ENCODE measurements around the gene CNTNAP5.

The CNTNAP5 gene

DNA sequence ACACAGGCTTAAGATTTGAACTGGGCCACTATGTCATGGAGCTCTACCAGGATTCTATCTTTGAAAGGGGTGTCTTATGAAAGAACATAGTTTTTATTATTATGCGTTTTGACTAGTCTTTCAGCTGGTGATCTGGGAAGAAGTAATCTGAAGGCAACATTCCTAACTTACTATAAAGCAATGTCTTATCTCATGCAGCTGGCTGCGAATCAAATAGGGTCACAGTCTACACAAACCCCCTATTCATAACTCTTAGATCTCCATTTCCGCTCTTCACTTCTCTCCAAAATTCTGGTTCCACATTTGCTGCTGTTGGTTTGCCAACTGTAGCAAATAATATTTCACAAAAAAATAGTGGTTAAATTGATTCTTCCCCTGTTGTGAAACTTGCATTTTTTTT lies 813.3 kb downstream of the CNTNAP5 start:
- DNase-seq = no peak

GRCh38 chr2:124867247-124867646 lies 842.2 kb downstream of the CNTNAP5 start:
- DNase-seq = no peak

- DNase-seq = no peak
Measured at GRCh38 chr2:124874219-124874618, 849.1 kb downstream of the CNTNAP5 start.

DNA sequence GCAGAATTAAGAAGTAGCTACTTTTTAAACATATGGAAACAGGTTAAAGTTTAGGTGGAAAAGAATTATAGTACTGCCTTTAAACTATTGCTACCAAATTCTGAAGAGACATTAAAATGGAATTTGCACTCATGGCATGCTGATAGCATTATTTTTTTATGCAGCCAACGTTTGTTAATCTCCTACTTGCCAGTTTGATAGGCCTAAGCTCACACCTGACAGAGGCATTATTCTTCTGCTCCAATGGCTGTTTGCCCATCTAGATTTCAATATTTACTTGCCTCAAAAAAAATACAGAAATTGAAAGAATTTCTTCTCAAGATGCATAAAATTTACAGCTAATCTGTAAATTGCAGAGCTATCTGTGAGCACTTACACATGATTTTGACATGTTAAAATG lies 849.6 kb downstream of the CNTNAP5 start:
- no peak for DNase-seq

- no peak for DNase-seq
Measured at GRCh38 chr2:124875627-124876244, 850.6 kb downstream of the CNTNAP5 start.

DNA sequence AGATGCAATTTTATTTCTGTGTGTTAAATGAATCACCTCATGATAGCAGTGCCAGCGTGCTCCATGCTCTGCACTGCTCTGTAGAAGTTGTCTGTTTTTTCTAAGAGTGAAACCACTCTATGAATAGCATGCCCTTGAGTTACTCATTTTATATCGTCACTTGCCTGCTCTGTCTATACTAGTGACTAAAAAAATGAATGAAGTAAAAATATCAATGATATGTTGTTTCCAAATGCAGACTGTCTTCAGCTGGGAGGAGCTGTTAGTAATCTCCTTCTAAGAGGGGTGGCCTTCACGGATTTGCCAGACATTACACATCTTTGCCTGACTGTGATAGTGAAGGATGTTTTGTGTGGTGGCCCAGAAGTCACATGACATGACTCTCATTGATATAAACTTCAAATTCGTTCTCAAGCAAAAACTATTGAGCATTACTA lies 852.1 kb downstream of the CNTNAP5 start:
- DNase-seq = no peak

DNA sequence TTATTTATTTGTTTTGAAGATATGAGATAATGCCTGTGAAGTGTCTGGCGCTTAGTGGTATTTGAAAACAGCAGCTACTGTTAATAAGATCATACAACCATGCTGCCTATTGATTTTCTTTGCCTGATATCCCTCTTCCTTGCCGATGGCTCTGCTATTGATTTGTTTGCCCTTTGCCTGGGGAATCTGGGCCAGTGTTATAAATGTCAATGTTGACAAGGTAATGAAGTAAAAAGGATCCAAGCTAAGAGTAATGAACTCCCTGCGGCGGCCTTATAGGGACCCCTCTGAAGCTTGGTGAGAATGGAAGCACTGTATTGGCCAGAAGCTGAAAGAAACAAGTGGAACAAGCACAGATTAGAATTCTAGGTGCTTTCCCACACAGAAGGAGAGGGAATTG lies 854.6 kb downstream of the CNTNAP5 start:
- no peak for DNase-seq

GRCh38 chr2:124880995-124881394 lies 855.9 kb downstream of the CNTNAP5 start:
- DNase-seq = no peak

- DNase-seq = no peak
Measured at GRCh38 chr2:124882423-124882822, 857.3 kb downstream of the CNTNAP5 start.

DNA sequence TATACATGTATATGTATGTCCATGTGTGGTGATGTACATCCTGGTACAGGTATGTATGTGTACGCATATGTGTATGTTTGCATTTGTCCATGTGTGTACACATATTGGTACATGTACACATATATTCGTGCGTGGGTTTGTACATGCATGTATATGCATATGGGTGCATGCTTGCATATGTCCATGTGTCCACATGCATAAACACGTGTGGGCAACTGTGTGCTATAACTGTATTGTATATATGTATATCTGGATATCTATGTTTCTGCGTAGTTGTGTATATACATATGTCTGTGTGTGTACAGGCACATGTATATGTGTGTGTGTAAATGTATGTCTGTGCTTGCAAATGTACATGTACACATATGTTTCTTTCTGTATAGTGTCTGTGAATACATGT lies 858.5 kb downstream of the CNTNAP5 start:
- DNase-seq = no peak

GRCh38 chr2:124884315-124884714 lies 859.2 kb downstream of the CNTNAP5 start:
- DNase-seq = no peak

GRCh38 chr2:124886216-124886615 lies 861.1 kb downstream of the CNTNAP5 start:
- no peak for DNase-seq

DNA sequence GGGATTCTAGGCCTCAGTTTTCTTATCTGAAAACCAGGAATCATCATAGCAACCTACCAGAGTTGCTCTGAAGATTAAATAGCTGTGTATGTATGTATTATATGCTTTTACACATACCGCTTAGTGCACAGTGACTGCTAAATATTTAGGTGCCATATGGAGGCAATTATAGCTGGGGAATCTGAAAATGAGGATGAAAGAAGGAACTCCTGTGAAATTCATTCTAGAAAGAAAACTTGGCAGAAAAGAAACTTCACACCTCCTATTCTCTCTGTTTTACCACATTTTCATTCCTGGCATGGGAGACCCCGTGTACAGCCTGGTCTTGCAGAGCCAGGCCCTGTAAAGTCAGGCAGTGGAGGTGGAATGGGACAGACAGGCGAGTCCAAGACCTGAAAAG lies 862.4 kb downstream of the CNTNAP5 start:
- DNase-seq = no peak

GRCh38 chr2:124888431-124888830 lies 863.3 kb downstream of the CNTNAP5 start:
- DNase-seq = no peak

DNA sequence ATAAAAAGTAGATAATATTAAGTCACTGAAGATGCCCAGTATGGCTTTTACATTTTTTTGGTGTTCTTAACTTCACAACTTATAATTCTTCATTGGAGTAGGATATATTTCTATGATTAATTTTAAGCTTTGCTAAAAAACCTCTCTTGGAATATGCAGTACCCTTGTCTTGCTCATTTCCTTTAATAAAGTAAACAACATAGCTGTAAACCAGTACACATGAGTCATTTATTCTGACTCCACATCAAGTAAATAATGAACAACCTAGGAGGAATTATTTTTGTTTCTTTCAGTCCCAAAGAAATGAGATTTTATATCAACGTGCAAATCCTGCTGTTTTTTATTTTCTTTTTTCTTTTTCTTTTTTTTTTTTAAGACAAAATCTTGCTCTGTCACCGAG lies 869.1 kb downstream of the CNTNAP5 start:
- DNase-seq = no peak

DNA sequence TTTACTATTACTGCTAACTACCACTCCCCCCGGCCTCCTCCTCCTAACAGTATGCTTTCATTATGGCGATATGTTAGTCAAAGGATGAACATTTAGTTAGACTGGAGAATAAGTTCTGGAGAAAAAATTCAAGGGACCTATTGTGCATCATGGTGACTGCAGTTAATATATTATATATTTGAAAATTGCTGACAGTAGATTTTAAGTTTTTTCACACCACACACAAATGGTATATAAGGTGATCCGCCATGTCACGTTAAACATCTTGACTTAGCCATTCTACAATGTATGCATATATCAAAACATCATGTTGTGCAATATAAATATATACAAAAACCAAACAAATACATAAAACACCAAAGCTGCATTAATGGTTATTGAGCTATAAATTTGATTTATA lies 873.7 kb downstream of the CNTNAP5 start:
- no peak for DNase-seq

DNA sequence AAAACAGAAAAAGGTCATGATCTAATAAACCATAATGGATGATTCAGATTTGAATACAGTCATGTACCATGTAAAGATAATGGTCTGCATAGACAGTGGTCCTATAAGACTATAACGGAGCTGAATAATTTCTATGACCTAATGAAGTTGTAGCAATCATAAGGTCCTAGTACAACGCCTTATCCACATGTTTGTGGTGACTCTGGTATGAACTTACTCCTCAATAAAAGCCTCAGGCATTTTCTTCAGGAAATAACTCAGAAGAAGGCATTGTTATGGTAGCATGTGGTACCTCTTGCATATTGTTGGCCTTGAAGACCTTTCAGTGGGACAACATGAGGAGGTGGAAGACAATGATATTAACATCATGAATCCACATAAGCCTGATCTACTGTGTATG lies 883.3 kb downstream of the CNTNAP5 start:
- DNase-seq = no peak

GRCh38 chr2:124911560-124911959 lies 886.5 kb downstream of the CNTNAP5 start:
- no peak for DNase-seq

GRCh38 chr2:124913868-124914267 lies 888.8 kb downstream of the CNTNAP5 start:
- DNase-seq = no peak

GRCh38 chr2:124915567-124915966 lies 890.5 kb downstream of the CNTNAP5 start:
- no peak for DNase-seq

- DNase-seq = no peak
Measured at GRCh38 chr2:124919296-124919695, 894.2 kb downstream of the CNTNAP5 start.

DNA sequence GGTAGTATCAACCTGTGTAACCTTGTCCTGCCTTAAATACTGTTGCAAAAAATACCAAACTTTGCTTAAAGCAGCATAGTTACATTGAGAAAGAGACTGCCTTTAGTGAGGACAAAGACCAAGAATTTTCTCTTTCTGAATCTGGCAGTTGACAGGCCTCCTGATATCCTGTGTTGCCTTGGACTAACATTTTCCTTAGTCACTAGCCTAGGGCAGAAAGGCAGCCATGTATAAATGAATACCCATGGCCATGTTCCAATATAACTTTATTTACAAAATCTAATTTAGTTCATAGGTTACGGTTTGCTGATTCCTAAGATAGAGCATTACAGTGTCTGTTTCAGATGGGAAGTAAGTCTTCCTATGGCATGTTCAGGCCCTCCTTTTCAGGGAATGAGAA lies 895.4 kb downstream of the CNTNAP5 start:
- no peak for DNase-seq

DNA sequence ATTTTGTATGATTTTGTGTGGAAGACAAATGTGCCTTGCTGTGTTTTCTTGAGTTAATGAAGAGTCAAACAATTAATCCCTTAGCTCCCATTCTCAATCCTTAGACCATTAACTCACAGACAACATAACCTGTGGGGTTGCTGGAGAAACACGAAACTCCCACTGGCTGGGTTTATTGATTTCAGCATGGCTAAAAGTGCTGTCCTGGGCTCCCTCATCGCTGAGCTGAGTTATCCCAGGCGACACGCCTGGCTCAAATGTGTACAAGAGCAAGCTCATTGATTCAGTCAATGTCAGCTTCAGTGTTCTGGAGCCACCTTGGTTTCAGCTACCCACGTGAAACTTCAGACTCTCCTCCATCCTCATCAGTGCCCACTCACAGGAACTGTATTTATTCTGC lies 896.1 kb downstream of the CNTNAP5 start:
- DNase-seq = no peak

GRCh38 chr2:124923097-124923496 lies 898.0 kb downstream of the CNTNAP5 start:
- DNase-seq = no peak

DNA sequence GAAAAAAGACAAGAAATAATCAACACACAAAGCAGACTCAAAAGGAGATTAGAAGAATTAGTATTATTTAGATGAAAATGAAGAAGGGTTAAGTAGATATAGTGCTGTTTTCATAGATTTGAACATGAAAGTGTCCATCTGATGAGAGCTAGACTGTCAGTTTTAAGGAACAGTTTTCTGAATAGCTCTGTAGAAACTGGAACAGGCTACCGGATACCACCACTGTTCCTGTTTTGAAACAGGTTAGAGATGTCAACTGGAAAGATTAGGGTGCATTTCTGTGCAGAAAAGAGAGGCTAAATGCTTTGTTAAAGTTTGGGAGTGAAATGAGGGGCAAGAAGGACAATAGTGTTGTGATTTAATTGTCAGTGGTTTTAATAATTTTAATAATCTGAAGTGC lies 908.8 kb downstream of the CNTNAP5 start:
- DNase-seq = no peak

- DNase-seq = no peak
Measured at GRCh38 chr2:124953921-124954320, 928.8 kb downstream of the CNTNAP5 start.

All from cerebellar nuclear complex (tissue), 1 donor.